ENCODE measurements around the gene LYAR.

DNA sequence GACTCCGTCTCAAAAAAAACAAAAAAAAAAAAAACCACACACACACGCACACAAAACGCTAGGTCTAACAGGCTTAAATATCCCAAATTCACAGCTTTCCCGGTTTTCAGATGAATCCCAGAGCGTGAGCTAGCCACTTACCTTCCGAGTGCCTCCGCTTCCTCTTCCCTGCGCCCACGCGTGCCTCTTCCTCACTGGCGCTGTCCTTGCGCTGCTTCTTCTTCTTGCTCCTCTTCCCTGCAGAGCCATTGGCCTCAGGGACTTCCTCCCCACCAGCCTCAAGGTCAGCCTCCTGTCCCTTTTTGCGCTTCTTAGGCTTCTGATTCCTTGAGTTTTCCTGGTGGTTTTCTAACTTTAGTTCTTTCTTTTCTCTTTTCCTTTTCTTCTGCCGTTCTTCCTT lies 15.7 kb downstream of the LYAR start:
- TF ChIP-seq, protein P1, sequence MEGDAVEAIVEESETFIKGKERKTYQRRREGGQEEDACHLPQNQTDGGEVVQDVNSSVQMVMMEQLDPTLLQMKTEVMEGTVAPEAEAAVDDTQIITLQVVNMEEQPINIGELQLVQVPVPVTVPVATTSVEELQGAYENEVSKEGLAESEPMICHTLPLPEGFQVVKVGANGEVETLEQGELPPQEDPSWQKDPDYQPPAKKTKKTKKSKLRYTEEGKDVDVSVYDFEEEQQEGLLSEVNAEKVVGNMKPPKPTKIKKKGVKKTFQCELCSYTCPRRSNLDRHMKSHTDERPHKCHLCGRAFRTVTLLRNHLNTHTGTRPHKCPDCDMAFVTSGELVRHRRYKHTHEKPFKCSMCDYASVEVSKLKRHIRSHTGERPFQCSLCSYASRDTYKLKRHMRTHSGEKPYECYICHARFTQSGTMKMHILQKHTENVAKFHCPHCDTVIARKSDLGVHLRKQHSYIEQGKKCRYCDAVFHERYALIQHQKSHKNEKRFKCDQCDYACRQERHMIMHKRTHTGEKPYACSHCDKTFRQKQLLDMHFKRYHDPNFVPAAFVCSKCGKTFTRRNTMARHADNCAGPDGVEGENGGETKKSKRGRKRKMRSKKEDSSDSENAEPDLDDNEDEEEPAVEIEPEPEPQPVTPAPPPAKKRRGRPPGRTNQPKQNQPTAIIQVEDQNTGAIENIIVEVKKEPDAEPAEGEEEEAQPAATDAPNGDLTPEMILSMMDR (IDR thresholded peaks at IDR 0.05) = no peak
- no peak for TF ChIP-seq POLR2A (IDR thresholded peaks at IDR 0.05; ENCODE audit: low read depth)
- TF ChIP-seq POLR2AphosphoS5 (IDR thresholded peaks at IDR 0.05) = no peak
- TF ChIP-seq EP300 (IDR thresholded peaks at IDR 0.05) = no peak

All from esophagus muscularis mucosa (tissue), 4 donors.